MM.1S (cell line): ENCODE measurements around the gene TACC2.
A peak's percentile ranks its signal among the peaks of the same experiment; 100 is the strongest.

Source experiments
- DNase-seq: peaks from one replicate; pipeline ENCODE4 v3.0.0-alpha.2; 2015
- H2AFZ ChIP-seq: fragments of 300-600 bp; sonication (generic); 2 replicates; pipeline ENCODE4 v1.6.0; 2016; ENCODE audit warnings: antibody characterized with exemption, low read length
- H3F3A ChIP-seq: fragments of 300-600 bp; sonication (generic); 2 replicates; pipeline ENCODE4 v1.6.1; 2016; ENCODE audit warnings: mild to moderate bottlenecking, antibody characterized with exemption, low read length, moderate library complexity, mixed read lengths; ENCODE audit not compliant: insufficient read depth
- H3K27ac ChIP-seq: fragments of 300-600 bp; sonication (generic); 2 replicates; pipeline ENCODE4 v1.5.1; 2016; ENCODE audit warnings: mild to moderate bottlenecking, low read length
- H3K27me3 ChIP-seq: fragments of 300-600 bp; sonication (generic); replicated peaks from 2 replicates; pipeline ENCODE4 v1.6.0; 2016; ENCODE audit warnings: low read length; ENCODE audit not compliant: insufficient read depth
- H3K36me3 ChIP-seq: fragments of 300-600 bp; sonication (generic); replicated peaks from 2 replicates; pipeline ENCODE4 v1.6.1; 2016; ENCODE audit warnings: mild to moderate bottlenecking, low read length, mixed read lengths; ENCODE audit not compliant: insufficient read depth
- H3K4me1 ChIP-seq: fragments of 300-600 bp; sonication (generic); 2 replicates; pipeline ENCODE4 v1.6.1; 2016; ENCODE audit warnings: low read length, mixed read lengths
- H3K4me2 ChIP-seq: fragments of 300-600 bp; sonication (generic); 2 replicates; pipeline ENCODE4 v1.6.0; 2016; ENCODE audit warnings: low read depth, low read length
- H3K4me3 ChIP-seq: fragments of 300-600 bp; sonication (generic); 2 replicates; pipeline ENCODE4 v1.5.1; 2016; ENCODE audit warnings: low read length, mixed read lengths
- H3K79me2 ChIP-seq: fragments of 300-600 bp; sonication (generic); 2 replicates; pipeline ENCODE4 v1.6.1; 2016; ENCODE audit warnings: mixed run types, low read length, mixed read lengths
- H3K9ac ChIP-seq: fragments of 300-600 bp; sonication (generic); 2 replicates; pipeline ENCODE4 v1.6.1; 2016; ENCODE audit warnings: low read length, mixed read lengths
- H3K9me2 ChIP-seq: fragments of 300-600 bp; sonication (generic); replicated peaks from 2 replicates; pipeline ENCODE4 v1.6.1; 2016; ENCODE audit warnings: mild to moderate bottlenecking, low read length, mixed read lengths; ENCODE audit not compliant: insufficient read depth
- H3K9me3 ChIP-seq: fragments of 300-600 bp; sonication (generic); replicated peaks from 2 replicates; pipeline ENCODE4 v1.6.1; 2016; ENCODE audit warnings: mild to moderate bottlenecking, low read length, mixed read lengths; ENCODE audit not compliant: insufficient read depth
- H4K20me1 ChIP-seq: fragments of 300-600 bp; sonication (generic); 2 replicates; pipeline ENCODE4 v1.6.1; 2016; ENCODE audit warnings: mild to moderate bottlenecking, low read length, moderate library complexity, mixed read lengths; ENCODE audit not compliant: insufficient read depth
- EZH2 ChIP-seq: fragments of 300-600 bp; sonication (generic); optimal IDR thresholded peaks from 2 replicates; pipeline ENCODE3; 2017; ENCODE audit warnings: low read depth, mild to moderate bottlenecking, antibody characterized with exemption, low read length, mixed read lengths
- EZH2phosphoT487 ChIP-seq: fragments of 300-600 bp; sonication (generic); IDR thresholded peaks from 2 replicates; pipeline ENCODE4 v1.6.1; 2018; ENCODE audit warnings: antibody characterized with exemption, low read length
- TF ChIP-seq, protein P1 (sequence below): fragments of 300-600 bp; sonication (generic); IDR thresholded peaks from 2 replicates; pipeline ENCODE4 v1.5.1; 2016; ENCODE audit warnings: antibody characterized with exemption, low read length, mixed read lengths

Gene TACC2

DNA sequence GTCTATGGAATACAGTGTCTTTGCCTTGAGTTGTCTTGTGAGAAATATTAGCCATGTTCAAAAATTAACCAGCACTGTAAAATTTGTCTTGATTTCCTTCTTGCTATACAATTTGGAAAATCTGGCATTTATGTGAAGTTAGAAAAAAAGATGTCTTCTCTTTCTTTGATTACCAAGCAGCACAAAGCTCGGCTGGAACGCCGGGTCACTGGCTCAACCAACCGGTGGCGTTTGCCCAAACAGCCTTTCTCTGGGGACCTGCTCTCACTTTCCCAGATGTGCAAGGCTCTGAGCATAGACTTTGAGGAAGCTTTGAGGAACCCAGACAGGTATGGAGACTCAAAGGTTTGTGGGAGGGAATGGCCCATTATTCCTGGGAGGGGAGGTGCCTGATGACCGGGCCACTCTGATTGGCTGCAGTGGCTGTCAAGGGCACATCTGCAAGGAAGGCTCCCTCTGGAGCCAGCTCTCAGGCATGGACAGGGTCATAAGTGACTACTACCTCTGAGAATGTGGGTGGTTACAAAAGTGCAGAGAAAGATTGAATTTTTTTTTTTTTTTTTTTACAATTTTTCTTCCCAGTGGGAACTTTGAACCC is 287.7 kb downstream of the TACC2 start:
- TF ChIP-seq EZH2 (no peak), EZH2phosphoT487 (no peak)
- TF ChIP-seq, protein P1, sequence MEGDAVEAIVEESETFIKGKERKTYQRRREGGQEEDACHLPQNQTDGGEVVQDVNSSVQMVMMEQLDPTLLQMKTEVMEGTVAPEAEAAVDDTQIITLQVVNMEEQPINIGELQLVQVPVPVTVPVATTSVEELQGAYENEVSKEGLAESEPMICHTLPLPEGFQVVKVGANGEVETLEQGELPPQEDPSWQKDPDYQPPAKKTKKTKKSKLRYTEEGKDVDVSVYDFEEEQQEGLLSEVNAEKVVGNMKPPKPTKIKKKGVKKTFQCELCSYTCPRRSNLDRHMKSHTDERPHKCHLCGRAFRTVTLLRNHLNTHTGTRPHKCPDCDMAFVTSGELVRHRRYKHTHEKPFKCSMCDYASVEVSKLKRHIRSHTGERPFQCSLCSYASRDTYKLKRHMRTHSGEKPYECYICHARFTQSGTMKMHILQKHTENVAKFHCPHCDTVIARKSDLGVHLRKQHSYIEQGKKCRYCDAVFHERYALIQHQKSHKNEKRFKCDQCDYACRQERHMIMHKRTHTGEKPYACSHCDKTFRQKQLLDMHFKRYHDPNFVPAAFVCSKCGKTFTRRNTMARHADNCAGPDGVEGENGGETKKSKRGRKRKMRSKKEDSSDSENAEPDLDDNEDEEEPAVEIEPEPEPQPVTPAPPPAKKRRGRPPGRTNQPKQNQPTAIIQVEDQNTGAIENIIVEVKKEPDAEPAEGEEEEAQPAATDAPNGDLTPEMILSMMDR = no peak
- H3K79me2 ChIP-seq = no peaks in the 10 kb centered on the region
- H3K4me2 ChIP-seq = no peak overlapping the region

DNA sequence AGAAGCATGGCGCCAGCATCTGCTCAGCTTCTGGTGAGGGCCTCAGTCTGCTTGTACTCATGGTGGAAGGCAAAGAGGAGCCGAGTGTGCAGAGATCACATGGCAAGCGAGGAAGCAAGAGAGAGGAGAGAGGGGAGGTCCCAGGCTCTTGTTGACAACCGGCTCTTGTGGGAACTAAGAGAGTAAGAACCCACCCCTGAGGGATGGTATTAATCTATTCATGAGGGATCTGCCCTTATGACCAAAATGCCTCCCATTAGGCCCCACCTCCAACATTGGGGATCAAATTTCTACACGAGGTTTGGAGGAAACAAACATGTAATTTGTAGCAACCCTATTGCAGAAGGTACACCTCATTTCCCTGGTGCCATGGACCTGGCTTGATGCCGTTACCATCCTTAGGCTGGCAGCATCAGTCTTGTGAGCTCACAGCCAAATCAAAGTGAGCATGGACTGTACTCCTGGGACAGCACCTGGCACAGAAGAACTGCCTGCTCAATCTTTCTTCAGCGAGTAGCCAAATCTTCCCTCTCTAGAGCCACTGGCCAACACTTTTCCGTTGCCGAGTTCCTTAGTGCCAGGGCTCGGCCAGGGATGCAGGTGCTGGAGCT is 288.7 kb downstream of the TACC2 start:
- H3K79me2 ChIP-seq = no peaks in the 10 kb centered on the region
- no peak overlapping the region for H3K4me2 ChIP-seq
- H3K4me3 ChIP-seq = no peak overlapping the region
- H3F3A ChIP-seq = no peaks in the 10 kb centered on the region
- H3K27me3 ChIP-seq = no peaks in the 10 kb centered on the region
- H4K20me1 ChIP-seq = no peaks in the 10 kb centered on the region
- no peaks in the 10 kb centered on the region for H3K36me3 ChIP-seq
- no peak overlapping the region for H2AFZ ChIP-seq
- no peaks in the 10 kb centered on the region for H3K9me2 ChIP-seq
- H3K4me1 ChIP-seq = no peaks in the 10 kb centered on the region
- no peak overlapping the region for H3K27ac ChIP-seq
- no peak for TF ChIP-seq EZH2
- TF ChIP-seq EZH2phosphoT487 = no peak
- TF ChIP-seq, protein P1 = no peak
- H3K9ac ChIP-seq = no peak overlapping the region
- H3K9me3 ChIP-seq = no peaks in the 10 kb centered on the region
- DNase-seq = no peak

More for the DNA sequence above, 287.7 kb downstream of the TACC2 start:
- Histone ChIP-seq H3K27ac (no peak overlapping the region), H3K9me2 (no peaks in the 10 kb centered on the region), H3K4me1 (no peaks in the 10 kb centered on the region), H3K9ac (no peak overlapping the region), H3K4me3 (no peak overlapping the region), H3K9me3 (no peaks in the 10 kb centered on the region), H4K20me1 (no peaks in the 10 kb centered on the region), H2AFZ (no peak overlapping the region), H3K27me3 (no peaks in the 10 kb centered on the region), H3K36me3 (no peaks in the 10 kb centered on the region), H3F3A (no peaks in the 10 kb centered on the region)
- DNase-seq = no peak

DNA sequence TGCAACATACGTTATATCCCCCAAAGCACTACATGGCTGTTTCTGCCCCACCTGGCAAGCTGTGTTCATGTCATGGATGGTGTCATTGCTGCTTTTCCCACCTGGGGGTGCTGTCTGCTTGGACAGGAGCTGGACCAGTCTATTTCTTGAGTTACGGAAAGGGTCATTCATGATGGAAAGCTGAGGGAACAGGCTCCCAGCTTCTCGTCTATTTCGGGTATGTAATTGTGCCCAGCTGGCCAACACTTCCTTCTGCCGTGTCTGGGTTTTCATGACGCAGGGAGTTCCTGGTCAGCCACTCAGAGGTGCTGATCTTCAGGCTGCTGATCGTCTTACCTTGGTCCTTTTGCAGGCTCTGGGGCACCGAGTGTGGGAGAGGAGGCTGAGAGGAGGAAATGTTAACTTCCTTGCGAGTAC is 290.8 kb downstream of the TACC2 start:
- no peak overlapping the region for H3K4me3 ChIP-seq
- H4K20me1 ChIP-seq = no peaks in the 10 kb centered on the region
- DNase-seq = no peak

More for the DNA sequence above, 290.8 kb downstream of the TACC2 start:
- Histone ChIP-seq H3K9me2 (no peaks in the 10 kb centered on the region), H3K4me2 (no peak overlapping the region), H3K79me2 (no peaks in the 10 kb centered on the region), H3K27ac (no peak overlapping the region), H3K4me1 (no peaks in the 10 kb centered on the region), H3K9me3 (no peaks in the 10 kb centered on the region), H3K27me3 (no peaks in the 10 kb centered on the region), H2AFZ (no peak overlapping the region), H3K36me3 (no peaks in the 10 kb centered on the region), H3F3A (no peaks in the 10 kb centered on the region), H3K9ac (no peak overlapping the region)
- TF ChIP-seq, protein P1 = peak; percentile 15
- TF ChIP-seq EZH2 = no peak
